H1 (cell line): Measurements from ENCODE around the gene SBSN. TPM values are rescaled to one million over a fixed set of nuclear protein-coding genes. Genes with fewer than 3 reads are reported as not detected.
A peak's percentile ranks its signal among the peaks of the same experiment; 100 is the strongest.

Source experiments
- CTCF ChIA-PET: fragments of 300-600 bp; sonication (Branson Sonifier 250); formaldehyde crosslinking; loops from one replicate; lab custom pipeline; 2021; ENCODE audit not compliant: partially characterized antibody; lab: Charles Lee
- POLR2A ChIA-PET: fragments of 300-600 bp; sonication (Branson Sonifier 250); formaldehyde crosslinking; loops from one replicate; lab custom pipeline; 2021; ENCODE audit warnings: inconsistent platforms; ENCODE audit not compliant: partially characterized antibody; lab: Charles Lee
- DNase-seq, 2 experiments: peaks; one replicate each; pipeline versions ENCODE4 v3.0.0 to v3.0.0-alpha.2; 2010 to 2022; ENCODE audit warnings: low spot score in 2 of 2, low read depth in 1 of 2, mixed read lengths in 1 of 2
- FAIRE-seq: peaks from 2 replicates; lab custom pipeline; 2011; peaks lifted over from hg19 to GRCh38; lab: Jason Lieb, UNC
- H2AFZ ChIP-seq: 2 replicates; pipeline ENCODE4 v1.8.1; 2012; ENCODE audit warnings: low read length, inconsistent platforms
- H2AK5ac ChIP-seq: 2 replicates; pipeline ENCODE4 v1.6.1; 2013; ENCODE audit warnings: low read depth, low read length
- H2BK120ac ChIP-seq: replicated peaks from 2 replicates; pipeline ENCODE3; 2013; ENCODE audit warnings: low read depth, low read length, inconsistent platforms
- H2BK12ac ChIP-seq: 2 replicates; pipeline ENCODE4 v1.6.1; 2013; ENCODE audit warnings: low read depth, low read length
- H2BK15ac ChIP-seq: 2 replicates; pipeline ENCODE4 v1.6.1; 2013; ENCODE audit warnings: low read length
- H2BK20ac ChIP-seq: 2 replicates; pipeline ENCODE4 v1.6.1; 2013; ENCODE audit warnings: low read length
- H2BK5ac ChIP-seq: 2 replicates; pipeline ENCODE4 v1.6.1; 2013; ENCODE audit warnings: low read depth, low read length
- H3K14ac ChIP-seq: 2 replicates; pipeline ENCODE4 v1.6.1; 2013; ENCODE audit warnings: inconsistent platforms; ENCODE audit not compliant: insufficient read length
- H3K18ac ChIP-seq: 2 replicates; pipeline ENCODE4 v1.6.1; 2013; ENCODE audit warnings: low read length; ENCODE audit errors: extremely low read depth
- H3K23ac ChIP-seq: 2 replicates; pipeline ENCODE4 v1.6.1; 2013; ENCODE audit warnings: inconsistent platforms; ENCODE audit not compliant: insufficient read length
- H3K23me2 ChIP-seq: 2 replicates; pipeline ENCODE4 v1.6.1; 2013; ENCODE audit warnings: low read depth, low read length
- H3K27ac ChIP-seq: 2 replicates; pipeline ENCODE4 v1.6.1; 2011; ENCODE audit warnings: low read depth, low read length, inconsistent platforms
- H3K27me3 ChIP-seq, 4 experiments: replicated peaks in 1 of 4; 1 replicate in 1 of 4; 2 replicates in 3 of 4; pipeline versions ENCODE4 v1.6.1 to v1.8.1; 2011 to 2013; ENCODE audit warnings: low read length in 3 of 4, mild to moderate bottlenecking in 3 of 4, inconsistent platforms in 2 of 4, mixed read lengths in 2 of 4, moderate library complexity in 1 of 4; ENCODE audit not compliant: control insufficient read depth in 3 of 4, insufficient read depth in 3 of 4; ENCODE audit errors: extremely low read depth in 1 of 4
- H3K36me3 ChIP-seq, 4 experiments: 2 replicates each; pipeline versions ENCODE4 v1.6.1 to v1.8.1; 2011 to 2013; ENCODE audit warnings: mild to moderate bottlenecking in 4 of 4, low read length in 3 of 4, moderate library complexity in 2 of 4, control low read depth in 1 of 4, inconsistent platforms in 1 of 4; ENCODE audit not compliant: insufficient read depth in 4 of 4, control insufficient read depth in 2 of 4
- H3K4ac ChIP-seq: replicated peaks from 2 replicates; pipeline ENCODE3; 2013; ENCODE audit warnings: low read length, low read depth, mixed read lengths, inconsistent platforms; ENCODE audit not compliant: insufficient read length
- H3K4me1 ChIP-seq, 4 experiments: replicated peaks in 1 of 4; 1 replicate in 1 of 4; 2 replicates in 3 of 4; pipeline versions ENCODE4 v1.6.1 to v1.8.1; 2011 to 2013; ENCODE audit warnings: low read length in 3 of 4, inconsistent platforms in 2 of 4, mixed read lengths in 1 of 4; ENCODE audit not compliant: insufficient read depth in 4 of 4, control insufficient read depth in 3 of 4
- H3K4me2 ChIP-seq, 2 experiments: 2 replicates each; pipeline versions ENCODE4 v1.6.1 to v1.8.1; 2011 to 2013; ENCODE audit warnings: low read depth in 2 of 2, low read length in 2 of 2, control low read depth in 1 of 2, inconsistent platforms in 1 of 2, mild to moderate bottlenecking in 1 of 2; ENCODE audit not compliant: insufficient read depth in 1 of 2
- H3K4me3 ChIP-seq, 4 experiments: fragments of 200-600, 300-600 bp in 1 of 4; sonication (generic), shearing (Covaris generic), sonication (Bioruptor Twin) in 1 of 4; 2 replicates each; pipeline versions ENCODE4 v1.5.1 to v1.8.1; 2011 to 2016; ENCODE audit warnings: low read length in 4 of 4, low read depth in 3 of 4, control low read depth in 2 of 4, inconsistent platforms in 2 of 4, mild to moderate bottlenecking in 2 of 4, mixed read lengths in 1 of 4, moderate library complexity in 1 of 4; ENCODE audit not compliant: insufficient read depth in 2 of 4; ENCODE audit errors: extremely low read depth in 1 of 4
- H3K56ac ChIP-seq: replicated peaks from 2 replicates; pipeline ENCODE3; 2013; ENCODE audit warnings: low read depth, mild to moderate bottlenecking, mixed read lengths, low read length, inconsistent platforms; ENCODE audit not compliant: insufficient read length
- H3K79me1 ChIP-seq: 2 replicates; pipeline ENCODE4 v1.6.1; 2013; ENCODE audit warnings: low read depth, low read length, control low read depth
- H3K79me2 ChIP-seq, 2 experiments: 2 replicates each; pipeline versions ENCODE4 v1.6.1 to v1.8.1; 2012 to 2013; ENCODE audit warnings: low read length in 2 of 2, mild to moderate bottlenecking in 2 of 2, inconsistent platforms in 1 of 2; ENCODE audit not compliant: insufficient read depth in 2 of 2, control insufficient read depth in 1 of 2
- H3K9ac ChIP-seq, 4 experiments: replicated peaks in 1 of 4; 1 replicate in 1 of 4; 2 replicates in 3 of 4; pipeline versions ENCODE4 v1.6.1 to v1.8.1; 2011 to 2013; ENCODE audit warnings: low read depth in 3 of 4, low read length in 3 of 4, control low read depth in 2 of 4, mild to moderate bottlenecking in 2 of 4, moderate library complexity in 2 of 4, inconsistent platforms in 1 of 4; ENCODE audit errors: extremely low read depth in 1 of 4
- H3K9me3 ChIP-seq, 2 experiments: 2 replicates each; pipeline versions ENCODE4 v1.6.1 to v1.8.1; 2012 to 2013; ENCODE audit warnings: mild to moderate bottlenecking in 2 of 2, moderate library complexity in 2 of 2, control low read depth in 1 of 2, inconsistent platforms in 1 of 2, low read depth in 1 of 2, low read length in 1 of 2, mixed read lengths in 1 of 2; ENCODE audit not compliant: insufficient read depth in 2 of 2
- H4K20me1 ChIP-seq, 2 experiments: replicated peaks in 1 of 2; 2 replicates each; pipeline versions ENCODE3 to v1.8.1; 2011 to 2013; ENCODE audit warnings: inconsistent platforms in 2 of 2, low read length in 2 of 2, mild to moderate bottlenecking in 1 of 2; ENCODE audit not compliant: insufficient read depth in 2 of 2, control insufficient read depth in 1 of 2
- H4K5ac ChIP-seq: 2 replicates; pipeline ENCODE4 v1.6.1; 2013; ENCODE audit warnings: low read length, low read depth, mixed read lengths, inconsistent platforms; ENCODE audit not compliant: insufficient read length
- H4K8ac ChIP-seq: 2 replicates; pipeline ENCODE4 v1.8.0; 2013; ENCODE audit warnings: mild to moderate bottlenecking, moderate library complexity, low read length, inconsistent platforms; ENCODE audit not compliant: insufficient read depth; ENCODE audit errors: extremely low read depth
- H4K91ac ChIP-seq: replicated peaks from 2 replicates; pipeline ENCODE3; 2013; ENCODE audit warnings: low read length, mixed read lengths, inconsistent platforms; ENCODE audit not compliant: insufficient read length
- CHD2 ChIP-seq: IDR thresholded peaks from 2 replicates; pipeline ENCODE4 v1.6.1; 2012; ENCODE audit warnings: low read length, improper control_type of control experiment
- EZH2 ChIP-seq: fragments of 200-600 bp; sonication (generic); IDR thresholded peaks from 2 replicates; pipeline ENCODE4 v1.7.1; 2012; ENCODE audit warnings: low read depth, mild to moderate bottlenecking, moderate library complexity, low read length, inconsistent platforms; ENCODE audit not compliant: severe bottlenecking
- HDAC6 ChIP-seq: IDR thresholded peaks from one replicate; pipeline ENCODE4 v1.7.1; 2012; ENCODE audit warnings: low read depth, mild to moderate bottlenecking, inconsistent platforms, low read length, moderate library complexity
- KDM1A ChIP-seq: fragments of 200-600, 300-600 bp; sonication (generic); IDR thresholded peaks from 2 replicates; pipeline ENCODE4 v1.7.1; 2016; ENCODE audit warnings: mild to moderate bottlenecking, low read length, borderline replicate concordance
- NANOG ChIP-seq: IDR thresholded peaks from 2 replicates; pipeline ENCODE4 v1.6.1; 2011; ENCODE audit warnings: low read length, low read depth, mild to moderate bottlenecking, inconsistent platforms; ENCODE audit not compliant: insufficient read depth, poor library complexity, severe bottlenecking
- SP4 ChIP-seq: IDR thresholded peaks from 2 replicates; pipeline ENCODE4 v1.6.1; 2012; ENCODE audit warnings: low read length, inconsistent platforms
- SRF ChIP-seq: IDR thresholded peaks from 2 replicates; pipeline ENCODE4 v1.6.1; 2011; ENCODE audit warnings: mild to moderate bottlenecking, low read depth, low read length, moderate library complexity
- whole genome bisulfite sequencing, 2 experiments: shearing (Covaris generic) in 1 of 2; methylation state at CpG; one replicate each; pipeline versions ENCODE4 v1.1.6 to v1.1.7; 2013 to 2015; ENCODE audit warnings: low lambda C conversion rate in 2 of 2, mixed read lengths in 2 of 2, inconsistent platforms in 1 of 2, low coverage in 1 of 2, missing lambda C conversion rate in 1 of 2; ENCODE audit not compliant: insufficient replicate concordance in 2 of 2, insufficient coverage in 1 of 2, insufficient read length in 1 of 2; ENCODE audit errors: extremely low coverage in 1 of 2, missing lambda C conversion rate in 1 of 2; 5-methylcytosine and 5-hydroxymethylcytosine counted together
- polyA plus RNA-seq, 7 experiments: library from polyadenylated mRNA; depleted of rRNA in 3 of 7; stranded (reverse) in 5 of 7; unstranded in 2 of 7; fragments of >200 nt in 5 of 7; fragments of 200-250 nt in 2 of 7; gene quantifications; 1 replicate in 5 of 7; 2 replicates in 1 of 7; 4 replicates in 1 of 7; pipeline versions ENCODE4 v1.2.1 to v1.2.3, GENCODE V29; 2011 to 2013; ENCODE audit warnings: missing spikeins in 2 of 7, mixed read lengths in 2 of 7
- total RNA-seq: library from RNA; stranded (reverse); fragmentation: NEBNext Ultra II Directional; extraction: Animal tissue kit (Norgen Biotek cat#: 25700); gene quantifications from 2 replicates; pipeline ENCODE4 v1.2.1, GENCODE V29; 2021
- TF ChIP-seq, protein P1 (sequence below): IDR thresholded peaks from 2 replicates; pipeline ENCODE4 v1.6.1; 2012; ENCODE audit warnings: inconsistent platforms

Gene SBSN
- total and polyA plus RNA-seq, 2 of the 8 experiments (the other 6 are each of a cell fraction or from before 2014, with no cell fraction given) = not detected

DNA sequence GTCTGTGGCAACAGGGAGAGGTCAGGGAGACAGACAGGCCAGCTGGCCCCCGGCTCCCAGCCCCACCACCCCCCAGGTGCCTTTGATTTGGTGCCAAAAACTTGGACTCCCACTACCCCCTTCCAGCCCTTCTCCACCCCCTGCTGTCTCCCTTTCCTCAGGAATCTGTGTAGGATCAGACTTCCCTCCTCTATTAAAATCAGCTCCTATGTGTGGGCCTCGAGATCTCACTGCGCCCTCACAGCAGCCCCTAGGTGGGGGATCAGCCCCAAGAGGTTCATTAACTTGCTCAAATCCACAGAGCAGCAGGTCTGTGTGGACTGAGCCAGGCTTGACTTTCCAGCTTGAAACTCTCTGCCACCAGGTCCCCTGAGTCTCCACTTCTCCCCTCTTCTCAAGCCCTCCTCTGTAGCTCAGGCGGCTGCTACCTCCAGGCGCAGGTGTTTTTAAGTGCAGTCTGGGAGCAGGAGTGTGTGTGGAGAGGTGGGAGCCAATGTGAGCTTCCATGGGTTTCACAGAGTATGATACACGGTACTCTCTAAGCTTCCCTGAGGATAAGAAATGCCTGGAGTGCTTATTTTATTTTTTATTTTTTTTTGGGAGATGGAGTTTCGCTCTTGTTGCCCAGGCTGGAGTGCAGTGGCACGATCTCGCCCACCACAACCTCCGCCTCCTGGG lies 6.8 kb upstream of the SBSN start:
- peaks cover 4% of the 10 kb centered on the region; the same call in 1 of the 2 replicates for H3K23me2 ChIP-seq
- H2BK20ac ChIP-seq = no peak overlapping the region
- no peak overlapping the region for H4K8ac ChIP-seq
- 83% methylated on average over 10 of the region's 10 CpGs; no CpG with 5 or more reads in 1 of the 2 experiments for WGBS, 2 experiments
- H2AK5ac ChIP-seq = no peak overlapping the region
- H3K56ac ChIP-seq = no peak overlapping the region
- DNase-seq (no peak), FAIRE-seq (no peak)
- peaks cover 0 to 17% (median 13%) of the 10 kb centered on the region in 4 experiments; a peak in 6 of 7 replicates for H3K27me3 ChIP-seq
- H3K4me2 ChIP-seq = 0 out of 4 replicates have a peak overlapping the region, but pooled peaks of 1 of the 2 experiments have one; percentile 62
- no peak overlapping the region for H3K27ac ChIP-seq
- peaks cover under 1 to 5% of the 10 kb centered on the region in 2 experiments for H4K20me1 ChIP-seq
- H3K79me2 ChIP-seq = no peaks in the 10 kb centered on the region
- H3K4me3 ChIP-seq = no peak overlapping the region
- no peak overlapping the region for H3K23ac ChIP-seq
- H4K5ac ChIP-seq = no peak overlapping the region
- TF ChIP-seq CHD2 (no peak), NANOG (no peak), EZH2 (no peak), KDM1A (no peak), HDAC6 (no peak), SRF (no peak), SP4 (no peak)
- TF ChIP-seq, protein P1, sequence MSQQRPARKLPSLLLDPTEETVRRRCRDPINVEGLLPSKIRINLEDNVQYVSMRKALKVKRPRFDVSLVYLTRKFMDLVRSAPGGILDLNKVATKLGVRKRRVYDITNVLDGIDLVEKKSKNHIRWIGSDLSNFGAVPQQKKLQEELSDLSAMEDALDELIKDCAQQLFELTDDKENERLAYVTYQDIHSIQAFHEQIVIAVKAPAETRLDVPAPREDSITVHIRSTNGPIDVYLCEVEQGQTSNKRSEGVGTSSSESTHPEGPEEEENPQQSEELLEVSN = no peak
- H2AFZ ChIP-seq = no peak overlapping the region
- H3K4me1 ChIP-seq = peaks cover 0 to 18% (median 9%) of the 10 kb centered on the region in 4 experiments; a peak in 5 of 7 replicates
- H3K79me1 ChIP-seq = no peaks in the 10 kb centered on the region; the same call in 1 of the 2 replicates
- H2BK5ac ChIP-seq = no peak overlapping the region
- H3K9me3 ChIP-seq = no peaks in the 10 kb centered on the region
- POLR2A ChIA-PET = interaction anchor here (0.8 to 4.2 kb wide), 7 partner anchors 9 to 26 kb away, joined by 3 to 19 read pairs (median 5); no protein-coding TSS in a partner anchor
- no peaks in the 10 kb centered on the region for H3K36me3 ChIP-seq
- H2BK12ac ChIP-seq = no peak overlapping the region
- H4K91ac ChIP-seq = no peak overlapping the region
- no peak overlapping the region for H3K9ac ChIP-seq
- CTCF ChIA-PET = interaction anchor here (0.6 to 2.1 kb wide), 11 partner anchors 14 to 766 kb away, joined by 3 to 9 read pairs (median 4); partner anchors contain the start of gene DMKN
- no peak overlapping the region for H2BK120ac ChIP-seq
- H3K14ac ChIP-seq = no peak overlapping the region
- H3K4ac ChIP-seq = no peak overlapping the region
- H2BK15ac ChIP-seq = no peak overlapping the region
- H3K18ac ChIP-seq = no peak overlapping the region
